DLD1 (cell line): Measurements from ENCODE around the gene HOXA5.

Source experiments
- in situ Hi-C: cut with HindIII; loops from 2 replicates; pipeline ENCODE4 v1.10.0; 2017; ENCODE audit warnings: low sequenced_read_pairs

Gene HOXA5

GRCh38 chr7:27182861-27183681 lies 39.6 kb upstream of the HOXA5 start:
- in situ Hi-C loops = no loop called here

- in situ Hi-C loops = no loop called here
These were observed 38.9 kb upstream of the HOXA5 start for GRCh38 chr7:27182285-27182841.

- in situ Hi-C loops = no loop called here
These were observed 38.4 kb upstream of the HOXA5 start for GRCh38 chr7:27181795-27182275.

- in situ Hi-C loops = no loop called here
These were observed 37.2 kb upstream of the HOXA5 start for GRCh38 chr7:27180431-27181420.

GRCh38 chr7:27179503-27180430 lies 36.3 kb upstream of the HOXA5 start:
- in situ Hi-C loops = no loop called here

- in situ Hi-C loops = no loop called here
These were observed 35.5 kb upstream of the HOXA5 start for GRCh38 chr7:27179030-27179429.

GRCh38 chr7:27178366-27178765 lies 34.9 kb upstream of the HOXA5 start:
- in situ Hi-C loops = no loop called here

GRCh38 chr7:27177795-27178320 lies 34.4 kb upstream of the HOXA5 start:
- in situ Hi-C loops = no loop called here

- in situ Hi-C loops = no loop called here
These were observed 33.7 kb upstream of the HOXA5 start for GRCh38 chr7:27176962-27177794.

- in situ Hi-C loops = no loop called here
These were observed 33.0 kb upstream of the HOXA5 start for GRCh38 chr7:27176524-27176845.

GRCh38 chr7:27175626-27176523 lies 32.4 kb upstream of the HOXA5 start:
- in situ Hi-C loops = no loop called here

GRCh38 chr7:27174874-27175625 lies 31.6 kb upstream of the HOXA5 start:
- in situ Hi-C loops = no loop called here

- in situ Hi-C loops = no loop called here
These were observed 30.7 kb upstream of the HOXA5 start, which contains the start of gene HOXA10 for GRCh38 chr7:27173956-27174873. HOXA10 (minus strand) TSS chr7:27174320; CDS start chr7:27174306, 14 bp downstream.

- in situ Hi-C loops = no loop called here
These were observed 30.1 kb upstream of the HOXA5 start for GRCh38 chr7:27173511-27173955.

GRCh38 chr7:27172823-27173510 lies 29.5 kb upstream of the HOXA5 start:
- in situ Hi-C loops = no loop called here

GRCh38 chr7:27172315-27172774 lies 28.9 kb upstream of the HOXA5 start:
- in situ Hi-C loops = no loop called here
